H9 (cell line): ENCODE results near the gene TEC. TPM values are rescaled to one million over a fixed set of nuclear protein-coding genes. Genes with fewer than 3 reads are reported as not detected.

Experiments
- DNase-seq: peaks from one replicate; pipeline ENCODE4 v3.0.0-alpha.2; 2017
- H2AFZ ChIP-seq: one replicate; pipeline ENCODE4 v1.6.1; 2013; ENCODE audit warnings: mild to moderate bottlenecking, low read length, control low read depth, moderate library complexity
- H2AK5ac ChIP-seq: 2 replicates; pipeline ENCODE4 v1.6.1; 2013; ENCODE audit warnings: low read length, control low read depth, mixed read lengths; ENCODE audit not compliant: insufficient read length
- H2BK120ac ChIP-seq: one replicate; pipeline ENCODE4 v1.6.1; 2013; ENCODE audit warnings: low read depth, mild to moderate bottlenecking, low read length, control low read depth, inconsistent platforms; ENCODE audit not compliant: poor library complexity, severe bottlenecking
- H2BK12ac ChIP-seq: 2 replicates; pipeline ENCODE4 v1.6.1; 2013; ENCODE audit warnings: low read length, control low read depth, mixed read lengths, low read depth; ENCODE audit not compliant: insufficient read length
- H2BK15ac ChIP-seq: 2 replicates; pipeline ENCODE4 v1.6.1; 2013; ENCODE audit warnings: low read depth, low read length, control low read depth
- H2BK20ac ChIP-seq: one replicate; pipeline ENCODE4 v1.6.1; 2013; ENCODE audit warnings: low read depth, mild to moderate bottlenecking, low read length, control low read depth, inconsistent platforms; ENCODE audit not compliant: poor library complexity, severe bottlenecking
- H2BK5ac ChIP-seq: 2 replicates; pipeline ENCODE4 v1.6.1; 2013; ENCODE audit warnings: low read length, control low read depth, mixed read lengths; ENCODE audit not compliant: insufficient read length
- H3K14ac ChIP-seq: 2 replicates; pipeline ENCODE4 v1.6.1; 2013; ENCODE audit warnings: low read length, control low read depth; ENCODE audit not compliant: insufficient read depth
- H3K18ac ChIP-seq: 2 replicates; pipeline ENCODE4 v1.6.1; 2013; ENCODE audit warnings: low read depth, mild to moderate bottlenecking, mixed read lengths, low read length, control low read depth; ENCODE audit not compliant: insufficient read length
- H3K23ac ChIP-seq: 2 replicates; pipeline ENCODE4 v1.6.1; 2013; ENCODE audit warnings: low read length, control low read depth, mixed read lengths, low read depth; ENCODE audit not compliant: insufficient read length
- H3K23me2 ChIP-seq: 2 replicates; pipeline ENCODE4 v1.6.1; 2013; ENCODE audit warnings: low read depth, mild to moderate bottlenecking, mixed read lengths, low read length, control low read depth; ENCODE audit not compliant: insufficient read length, poor library complexity, severe bottlenecking
- H3K27ac ChIP-seq: 2 replicates; pipeline ENCODE4 v1.5.1; 2013; ENCODE audit warnings: low read length, control low read depth, mixed read lengths, low read depth; ENCODE audit not compliant: insufficient read length
- H3K27me3 ChIP-seq: 2 replicates; pipeline ENCODE4 v1.6.1; 2013; ENCODE audit warnings: low read length, control low read depth, inconsistent platforms; ENCODE audit not compliant: insufficient read depth
- H3K4ac ChIP-seq: 2 replicates; pipeline ENCODE4 v1.6.1; 2013; ENCODE audit warnings: low read depth, mild to moderate bottlenecking, control low read depth, inconsistent platforms, low read length, moderate library complexity
- H3K4me1 ChIP-seq: 2 replicates; pipeline ENCODE4 v1.6.1; 2013; ENCODE audit warnings: low read length, control low read depth, inconsistent platforms; ENCODE audit not compliant: insufficient read depth
- H3K4me2 ChIP-seq: 2 replicates; pipeline ENCODE4 v1.6.1; 2013; ENCODE audit warnings: low read length, control low read depth, mixed read lengths; ENCODE audit not compliant: insufficient read length, insufficient read depth
- H3K56ac ChIP-seq: 2 replicates; pipeline ENCODE4 v1.6.1; 2013; ENCODE audit warnings: low read depth, mild to moderate bottlenecking, mixed read lengths, low read length, control low read depth; ENCODE audit not compliant: insufficient read length
- H3K79me1 ChIP-seq: 2 replicates; pipeline ENCODE4 v1.6.1; 2013; ENCODE audit warnings: low read depth, mild to moderate bottlenecking, moderate library complexity, low read length, control low read depth, inconsistent platforms; ENCODE audit not compliant: insufficient read depth, poor library complexity, severe bottlenecking
- H3K79me2 ChIP-seq: 2 replicates; pipeline ENCODE4 v1.6.1; 2013; ENCODE audit warnings: low read length, control low read depth, inconsistent platforms; ENCODE audit not compliant: insufficient read depth
- H3K9ac ChIP-seq: 2 replicates; pipeline ENCODE4 v1.6.1; 2013; ENCODE audit warnings: low read length, control low read depth, mixed read lengths; ENCODE audit not compliant: insufficient read length; ENCODE audit errors: extremely low read depth
- H3K9me3 ChIP-seq: one replicate; pipeline ENCODE4 v1.6.1; 2013; ENCODE audit warnings: low read depth, low read length, inconsistent platforms; ENCODE audit not compliant: control insufficient read depth
- H3T11ph ChIP-seq: one replicate; pipeline ENCODE4 v1.6.1; 2013; ENCODE audit warnings: mild to moderate bottlenecking, low read length, control low read depth, inconsistent platforms
- H4K20me1 ChIP-seq: one replicate; pipeline ENCODE4 v1.6.1; 2013; ENCODE audit not compliant: control insufficient read depth, insufficient read length, insufficient read depth
- H4K5ac ChIP-seq: 2 replicates; pipeline ENCODE4 v1.6.1; 2013; ENCODE audit warnings: low read depth, mild to moderate bottlenecking, mixed read lengths, low read length, control low read depth; ENCODE audit not compliant: insufficient read length
- H4K8ac ChIP-seq: replicated peaks from 2 replicates; pipeline ENCODE4 v1.6.1; 2013; ENCODE audit warnings: low read length, control low read depth, mixed read lengths, low read depth; ENCODE audit not compliant: insufficient read length
- H4K91ac ChIP-seq: 2 replicates; pipeline ENCODE4 v1.6.1; 2013; ENCODE audit warnings: low read depth, mild to moderate bottlenecking, moderate library complexity, mixed read lengths, low read length, control low read depth; ENCODE audit not compliant: insufficient read length
- H3K27ac Mint-ChIP-seq, 3 experiments: 2 replicates in 2 of 3; 3 replicates in 1 of 3; pipeline ENCODE4 v1.8.0; 2020 to 2021; ENCODE audit warnings: mixed read lengths in 3 of 3, mild to moderate bottlenecking in 1 of 3, moderate library complexity in 1 of 3
- H3K27me3 Mint-ChIP-seq: 2 replicates; pipeline ENCODE4 v1.8.0; 2021; ENCODE audit warnings: low read depth, mild to moderate bottlenecking, moderate library complexity, mixed read lengths
- H3K36me3 Mint-ChIP-seq, 3 experiments: 2 replicates in 2 of 3; 3 replicates in 1 of 3; pipeline ENCODE4 v1.8.0; 2020 to 2021; ENCODE audit warnings: low read depth in 3 of 3, mixed read lengths in 3 of 3; ENCODE audit not compliant: insufficient read depth in 1 of 3
- H3K4me1 Mint-ChIP-seq, 2 experiments: 2 replicates each; pipeline ENCODE4 v1.8.0; 2020; ENCODE audit warnings: mixed read lengths in 2 of 2
- H3K4me3 Mint-ChIP-seq, 2 experiments: 2 replicates in 1 of 2; 3 replicates in 1 of 2; pipeline ENCODE4 v1.8.0; 2020 to 2021; ENCODE audit warnings: mild to moderate bottlenecking in 2 of 2, mixed read lengths in 2 of 2, moderate library complexity in 1 of 2
- H3K9me3 Mint-ChIP-seq, 2 experiments: 2 replicates in 1 of 2; 3 replicates in 1 of 2; pipeline ENCODE4 v1.8.0; 2020; ENCODE audit warnings: mild to moderate bottlenecking in 2 of 2, mixed read lengths in 2 of 2, moderate library complexity in 1 of 2
- WGBS: extraction: QIAGEN DNeasy Blood & Tissue Kit; methylation state at CpG from one replicate; pipeline ENCODE4 v1.1.7; 2013; ENCODE audit warnings: missing lambda C conversion rate, low lambda C conversion rate, mixed read lengths; ENCODE audit not compliant: insufficient read length; ENCODE audit errors: extremely low coverage; 5-methylcytosine and 5-hydroxymethylcytosine counted together
- total RNA-seq: library from RNA; stranded (reverse); gene quantifications from 2 replicates; pipeline ENCODE4 v1.2.1, GENCODE V29; 2021
- TF ChIP-seq, protein P1 (sequence below): fragments of 200-600 bp; sonication (generic); conservative IDR thresholded peaks from 3 replicates; pipeline ENCODE4 v1.8.0; 2021; ENCODE audit warnings: antibody characterized with exemption, mild to moderate bottlenecking

TEC gene
- total RNA-seq, 1 experiment from 2014 or later, result 1.8 TPM

DNA sequence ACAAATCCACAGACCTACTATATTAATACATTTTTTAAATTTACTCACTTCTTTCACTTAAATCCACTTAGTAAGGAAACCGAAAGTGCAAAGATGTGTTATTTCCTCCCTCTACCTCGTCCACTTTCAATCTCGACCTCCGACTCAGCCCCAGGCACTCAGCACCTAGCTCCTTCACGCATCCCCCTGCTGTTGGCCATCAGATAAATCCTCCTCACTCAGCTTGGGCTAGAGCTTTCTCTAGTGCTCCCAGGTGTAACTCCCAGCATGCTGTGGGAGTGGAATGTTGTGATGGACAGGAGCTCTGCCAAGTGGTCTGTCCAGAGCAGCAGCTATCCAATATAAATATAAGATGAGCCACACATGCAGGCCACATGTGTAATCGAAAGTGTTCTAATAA lies 26.7 kb upstream of the TEC start:
- Histone ChIP-seq H3K9ac (no peak overlapping the region), H3K23ac (no peak overlapping the region), H3K4me1 (no peaks in the 10 kb centered on the region), H3K27me3 (no peaks in the 10 kb centered on the region), H3K14ac (no peak overlapping the region), H2AK5ac (no peak overlapping the region), H2AFZ (no peak overlapping the region), H4K5ac (no peak overlapping the region), H3K9me3 (no peaks in the 10 kb centered on the region), H2BK5ac (no peak overlapping the region), H2BK15ac (no peak overlapping the region), H3K79me2 (no peaks in the 10 kb centered on the region), H3K4ac (no peak overlapping the region), H2BK12ac (no peak overlapping the region), H2BK120ac (no peak overlapping the region), H3K18ac (no peak overlapping the region), H4K8ac (no peak overlapping the region), H4K91ac (no peak overlapping the region), H3T11ph (no peak overlapping the region), H3K4me2 (no peak overlapping the region), H3K27ac (no peak overlapping the region), H3K23me2 (no peaks in the 10 kb centered on the region), H3K79me1 (no peaks in the 10 kb centered on the region), H3K56ac (no peak overlapping the region), H4K20me1 (no peaks in the 10 kb centered on the region), H2BK20ac (no peak overlapping the region)
- H3K27ac Mint-ChIP-seq, result no peak overlapping the region
- H3K36me3 Mint-ChIP-seq, result peaks cover 3 to 17% (median 6%) of the 10 kb centered on the region in 3 experiments; a peak in 5 of 7 replicates
- H3K4me1 Mint-ChIP-seq, result no peaks in the 10 kb centered on the region
- TF ChIP-seq, protein P1, sequence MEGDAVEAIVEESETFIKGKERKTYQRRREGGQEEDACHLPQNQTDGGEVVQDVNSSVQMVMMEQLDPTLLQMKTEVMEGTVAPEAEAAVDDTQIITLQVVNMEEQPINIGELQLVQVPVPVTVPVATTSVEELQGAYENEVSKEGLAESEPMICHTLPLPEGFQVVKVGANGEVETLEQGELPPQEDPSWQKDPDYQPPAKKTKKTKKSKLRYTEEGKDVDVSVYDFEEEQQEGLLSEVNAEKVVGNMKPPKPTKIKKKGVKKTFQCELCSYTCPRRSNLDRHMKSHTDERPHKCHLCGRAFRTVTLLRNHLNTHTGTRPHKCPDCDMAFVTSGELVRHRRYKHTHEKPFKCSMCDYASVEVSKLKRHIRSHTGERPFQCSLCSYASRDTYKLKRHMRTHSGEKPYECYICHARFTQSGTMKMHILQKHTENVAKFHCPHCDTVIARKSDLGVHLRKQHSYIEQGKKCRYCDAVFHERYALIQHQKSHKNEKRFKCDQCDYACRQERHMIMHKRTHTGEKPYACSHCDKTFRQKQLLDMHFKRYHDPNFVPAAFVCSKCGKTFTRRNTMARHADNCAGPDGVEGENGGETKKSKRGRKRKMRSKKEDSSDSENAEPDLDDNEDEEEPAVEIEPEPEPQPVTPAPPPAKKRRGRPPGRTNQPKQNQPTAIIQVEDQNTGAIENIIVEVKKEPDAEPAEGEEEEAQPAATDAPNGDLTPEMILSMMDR, result no peak
- H3K4me3 Mint-ChIP-seq, result no peak overlapping the region
- no peak for DNase-seq
- peaks cover 16 to 17% of the 10 kb centered on the region in 2 experiments for H3K9me3 Mint-ChIP-seq
- no CpG with 5 or more reads among the region's 6 CpGs for WGBS
- H3K27me3 Mint-ChIP-seq, result no peaks in the 10 kb centered on the region; the same call in 1 of the 2 replicates
